Measurements from ENCODE around the gene ITGA6.

The ITGA6 gene

DNA sequence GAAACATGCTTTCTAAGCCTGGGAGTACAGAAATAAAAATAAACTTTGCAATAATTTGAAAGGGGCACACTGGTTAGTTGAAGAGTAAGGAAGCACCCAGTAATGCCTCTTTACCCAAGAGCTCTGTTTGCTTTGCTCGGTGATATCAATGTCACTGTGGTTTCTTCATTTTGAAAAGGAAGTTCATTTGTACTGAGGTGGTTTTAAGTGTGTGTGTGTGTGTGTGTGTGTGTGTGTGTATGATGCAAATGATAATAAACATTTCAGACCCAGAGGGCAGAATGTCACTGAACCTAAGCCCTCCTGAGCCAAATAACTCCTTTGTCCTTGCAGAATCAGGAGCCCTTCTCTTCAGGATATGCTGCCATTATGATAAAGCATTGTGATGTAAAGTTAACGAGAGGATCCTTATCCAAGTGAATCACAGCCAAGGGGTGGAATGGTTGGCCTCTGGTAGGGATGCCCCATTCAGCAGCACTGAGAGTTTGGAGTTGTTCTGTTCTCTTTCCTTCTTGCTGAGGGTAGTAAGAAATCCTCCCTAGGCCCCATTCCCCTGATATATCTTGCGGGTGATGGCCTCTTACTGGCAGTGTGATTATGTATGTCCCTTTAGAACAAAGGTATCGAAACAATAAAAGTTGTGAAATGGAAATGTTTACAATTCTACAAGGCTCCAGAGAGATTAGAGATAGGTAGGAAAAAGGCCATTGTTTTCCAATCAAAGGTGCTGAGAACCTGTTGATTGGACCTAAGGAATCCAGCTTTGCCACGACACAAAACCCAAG lies 7.6 kb downstream of the ITGA6 start:
- Histone ChIP-seq H3K9me3 (ENCODE audit: severe bottlenecking) (no peaks in the 10 kb centered on the region), H3K4me1 (ENCODE audit: insufficient read depth, poor library complexity, severe bottlenecking) (peaks cover 97% of the 10 kb centered on the region), H3K27me3 (ENCODE audit: insufficient read depth, poor library complexity, severe bottlenecking) (no peaks in the 10 kb centered on the region), H3K36me3 (ENCODE audit: low read depth) (peaks cover 53% of the 10 kb centered on the region), H3K27ac (ENCODE audit: poor library complexity, severe bottlenecking) (peak overlapping the region; percentile 98), H3K4me3 (ENCODE audit: severe bottlenecking) (no peak overlapping the region)
- no peak for DNase-seq (ENCODE audit: low spot score)
- no peak for ATAC-seq (ENCODE audit: low read depth)
- TF ChIP-seq, protein P1, sequence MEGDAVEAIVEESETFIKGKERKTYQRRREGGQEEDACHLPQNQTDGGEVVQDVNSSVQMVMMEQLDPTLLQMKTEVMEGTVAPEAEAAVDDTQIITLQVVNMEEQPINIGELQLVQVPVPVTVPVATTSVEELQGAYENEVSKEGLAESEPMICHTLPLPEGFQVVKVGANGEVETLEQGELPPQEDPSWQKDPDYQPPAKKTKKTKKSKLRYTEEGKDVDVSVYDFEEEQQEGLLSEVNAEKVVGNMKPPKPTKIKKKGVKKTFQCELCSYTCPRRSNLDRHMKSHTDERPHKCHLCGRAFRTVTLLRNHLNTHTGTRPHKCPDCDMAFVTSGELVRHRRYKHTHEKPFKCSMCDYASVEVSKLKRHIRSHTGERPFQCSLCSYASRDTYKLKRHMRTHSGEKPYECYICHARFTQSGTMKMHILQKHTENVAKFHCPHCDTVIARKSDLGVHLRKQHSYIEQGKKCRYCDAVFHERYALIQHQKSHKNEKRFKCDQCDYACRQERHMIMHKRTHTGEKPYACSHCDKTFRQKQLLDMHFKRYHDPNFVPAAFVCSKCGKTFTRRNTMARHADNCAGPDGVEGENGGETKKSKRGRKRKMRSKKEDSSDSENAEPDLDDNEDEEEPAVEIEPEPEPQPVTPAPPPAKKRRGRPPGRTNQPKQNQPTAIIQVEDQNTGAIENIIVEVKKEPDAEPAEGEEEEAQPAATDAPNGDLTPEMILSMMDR (IDR thresholded peaks at IDR 0.05; ENCODE audit: poor library complexity, severe bottlenecking) = no peak

DNA sequence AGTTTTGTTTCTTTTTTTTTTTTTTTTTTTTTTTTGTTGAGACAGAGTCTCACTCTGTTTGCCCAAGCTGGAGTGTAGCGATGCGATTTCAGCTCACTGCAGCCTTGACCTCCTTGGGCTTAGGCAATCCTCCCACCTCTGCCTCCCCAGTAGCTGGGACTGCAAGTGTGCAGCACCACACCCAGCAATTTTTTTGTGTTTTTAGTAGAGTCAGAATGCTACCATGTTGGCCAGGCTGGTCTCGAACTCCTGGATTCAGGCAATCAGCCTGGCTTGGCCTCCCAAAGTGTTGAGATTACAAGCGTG lies 8.2 kb downstream of the ITGA6 start:
- Histone ChIP-seq H3K9me3 (ENCODE audit: severe bottlenecking) (no peaks in the 10 kb centered on the region), H3K4me3 (ENCODE audit: severe bottlenecking) (no peak overlapping the region), H3K27ac (ENCODE audit: poor library complexity, severe bottlenecking) (peak overlapping the region; percentile 98), H3K27me3 (ENCODE audit: insufficient read depth, poor library complexity, severe bottlenecking) (no peaks in the 10 kb centered on the region), H3K36me3 (ENCODE audit: low read depth) (peaks cover 48% of the 10 kb centered on the region), H3K4me1 (ENCODE audit: insufficient read depth, poor library complexity, severe bottlenecking) (peaks cover 98% of the 10 kb centered on the region)
- TF ChIP-seq, protein P1 (IDR thresholded peaks at IDR 0.05; ENCODE audit: poor library complexity, severe bottlenecking) = no peak
- DNase-seq (ENCODE audit: low spot score) (no peak), ATAC-seq (ENCODE audit: low read depth) (no peak)

DNA sequence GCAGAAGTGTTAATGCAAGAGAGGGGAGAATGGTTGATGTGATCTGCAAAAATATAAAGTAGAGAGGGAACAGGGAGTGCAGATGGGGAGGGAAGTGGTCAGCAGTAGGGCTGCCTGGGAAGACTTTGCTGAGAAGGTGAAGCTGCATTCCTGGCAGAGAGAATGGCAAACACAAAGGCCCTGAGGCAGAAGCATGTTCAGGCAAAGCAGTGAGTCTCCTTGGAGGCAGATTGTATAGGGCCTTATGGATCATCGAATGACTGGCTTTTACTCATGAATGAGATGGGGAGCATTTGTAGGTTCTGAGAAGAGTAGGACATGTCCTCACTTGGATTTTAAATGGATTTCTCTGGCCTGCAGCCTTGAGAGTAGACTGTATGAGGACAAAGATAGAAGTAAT lies 9.5 kb downstream of the ITGA6 start:
- Histone ChIP-seq H3K36me3 (ENCODE audit: low read depth) (peaks cover 37% of the 10 kb centered on the region), H3K4me3 (ENCODE audit: severe bottlenecking) (no peak overlapping the region), H3K4me1 (ENCODE audit: insufficient read depth, poor library complexity, severe bottlenecking) (peaks cover 97% of the 10 kb centered on the region), H3K27me3 (ENCODE audit: insufficient read depth, poor library complexity, severe bottlenecking) (no peaks in the 10 kb centered on the region), H3K27ac (ENCODE audit: poor library complexity, severe bottlenecking) (peak overlapping the region; percentile 98), H3K9me3 (ENCODE audit: severe bottlenecking) (no peaks in the 10 kb centered on the region)
- TF ChIP-seq, protein P1 (IDR thresholded peaks at IDR 0.05; ENCODE audit: poor library complexity, severe bottlenecking) = no peak
- ATAC-seq (ENCODE audit: low read depth) (peak; percentile 36), DNase-seq (ENCODE audit: low spot score) (no peak)

DNA sequence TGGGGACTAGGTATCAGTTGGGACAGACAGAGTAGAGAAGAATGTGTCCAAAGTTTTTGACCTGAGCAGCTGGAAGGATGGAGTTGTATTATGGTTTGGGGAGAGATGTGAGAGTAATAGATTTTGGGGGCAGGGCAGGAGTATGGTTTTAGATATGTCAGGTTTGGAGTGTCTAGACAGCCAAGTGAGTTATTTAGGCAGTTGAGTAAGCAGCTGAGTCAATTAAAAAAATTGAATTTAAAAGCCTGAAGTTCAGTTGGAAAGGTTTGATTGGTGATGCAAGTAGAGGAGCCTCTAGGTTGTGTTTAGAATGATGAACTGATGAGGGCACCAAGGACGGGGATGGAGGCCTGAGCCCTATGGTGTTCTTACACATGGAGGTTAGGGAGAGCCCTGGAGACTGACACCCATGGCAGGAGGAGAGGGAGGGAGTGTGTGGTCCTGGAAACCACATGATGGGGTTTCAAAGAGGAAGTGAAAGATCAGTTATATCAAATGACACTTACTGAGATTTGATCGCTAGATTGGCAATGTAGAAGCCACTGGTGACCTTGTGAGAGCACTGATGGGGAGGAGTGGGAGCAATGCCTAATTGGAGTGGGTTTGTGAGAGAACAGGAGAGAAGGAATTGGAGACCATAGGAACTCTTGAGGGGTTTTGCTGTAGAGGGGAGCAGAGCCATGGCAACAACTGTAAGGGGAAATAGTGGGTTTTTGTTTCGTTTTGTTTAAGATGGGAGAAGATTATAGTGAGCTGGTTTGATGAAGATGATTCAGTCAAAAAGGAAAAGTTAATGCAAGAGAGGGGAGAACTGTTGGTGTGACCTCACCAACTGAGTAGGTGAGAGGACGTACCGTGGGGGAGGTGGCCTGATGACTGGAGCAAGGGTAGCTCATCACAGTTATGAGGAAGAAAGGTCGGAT lies 10.3 kb downstream of the ITGA6 start:
- ATAC-seq (ENCODE audit: low read depth) (no peak), DNase-seq (ENCODE audit: low spot score) (no peak)
- Histone ChIP-seq H3K4me1 (ENCODE audit: insufficient read depth, poor library complexity, severe bottlenecking) (peaks cover 95% of the 10 kb centered on the region), H3K27ac (ENCODE audit: poor library complexity, severe bottlenecking) (peak overlapping the region; percentile 98), H3K4me3 (ENCODE audit: severe bottlenecking) (no peak overlapping the region), H3K36me3 (ENCODE audit: low read depth) (peaks cover 29% of the 10 kb centered on the region), H3K9me3 (ENCODE audit: severe bottlenecking) (no peaks in the 10 kb centered on the region), H3K27me3 (ENCODE audit: insufficient read depth, poor library complexity, severe bottlenecking) (no peaks in the 10 kb centered on the region)
- TF ChIP-seq, protein P1 (IDR thresholded peaks at IDR 0.05; ENCODE audit: poor library complexity, severe bottlenecking) = no peak
